ENCODE data around the gene MOB3A.

DNA sequence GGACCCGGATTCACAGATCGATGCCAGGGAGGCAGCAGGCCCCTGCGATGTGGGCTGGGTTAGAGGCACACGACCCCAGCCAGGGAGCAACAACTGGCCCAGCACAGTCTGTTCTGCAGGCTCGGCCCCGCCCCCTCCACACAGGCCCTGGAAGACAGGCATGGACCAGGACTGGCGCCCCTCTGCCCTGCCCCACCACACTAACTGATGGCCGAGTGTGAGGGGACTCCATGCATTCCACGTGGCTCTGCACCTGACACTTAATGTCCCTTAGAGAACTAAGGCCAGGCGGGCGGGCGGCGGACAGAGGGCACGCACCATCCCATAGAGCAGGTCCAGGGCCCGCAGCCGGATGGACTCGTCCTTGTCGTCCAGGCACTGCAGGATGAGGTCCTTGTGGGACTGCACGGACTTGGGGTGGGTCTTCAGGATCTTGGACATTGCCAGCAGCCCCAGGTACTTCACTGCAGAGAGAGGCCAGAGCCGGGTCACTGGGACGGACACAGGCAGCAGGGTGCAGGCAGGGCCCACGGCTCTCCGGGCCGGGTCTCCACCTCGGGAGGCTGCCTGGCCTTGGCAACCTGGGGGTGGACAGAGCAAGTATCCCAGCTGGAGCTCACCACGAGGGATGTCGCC, 25.4 kb upstream of the MOB3A start:
- TF ChIP-seq, protein P1, sequence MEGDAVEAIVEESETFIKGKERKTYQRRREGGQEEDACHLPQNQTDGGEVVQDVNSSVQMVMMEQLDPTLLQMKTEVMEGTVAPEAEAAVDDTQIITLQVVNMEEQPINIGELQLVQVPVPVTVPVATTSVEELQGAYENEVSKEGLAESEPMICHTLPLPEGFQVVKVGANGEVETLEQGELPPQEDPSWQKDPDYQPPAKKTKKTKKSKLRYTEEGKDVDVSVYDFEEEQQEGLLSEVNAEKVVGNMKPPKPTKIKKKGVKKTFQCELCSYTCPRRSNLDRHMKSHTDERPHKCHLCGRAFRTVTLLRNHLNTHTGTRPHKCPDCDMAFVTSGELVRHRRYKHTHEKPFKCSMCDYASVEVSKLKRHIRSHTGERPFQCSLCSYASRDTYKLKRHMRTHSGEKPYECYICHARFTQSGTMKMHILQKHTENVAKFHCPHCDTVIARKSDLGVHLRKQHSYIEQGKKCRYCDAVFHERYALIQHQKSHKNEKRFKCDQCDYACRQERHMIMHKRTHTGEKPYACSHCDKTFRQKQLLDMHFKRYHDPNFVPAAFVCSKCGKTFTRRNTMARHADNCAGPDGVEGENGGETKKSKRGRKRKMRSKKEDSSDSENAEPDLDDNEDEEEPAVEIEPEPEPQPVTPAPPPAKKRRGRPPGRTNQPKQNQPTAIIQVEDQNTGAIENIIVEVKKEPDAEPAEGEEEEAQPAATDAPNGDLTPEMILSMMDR (IDR thresholded peaks at IDR 0.05; ENCODE audit: low read depth, low read length): no peak
- TF ChIP-seq EZH2phosphoT487 (IDR thresholded peaks at IDR 0.05; ENCODE audit: low read depth): no peak

Measured in OCI-LY3 (cell line).